Panc1 (cell line): ENCODE data around the gene F5.

Experiments
- POLR2AphosphoS5 ChIP-seq: IDR thresholded peaks from 2 replicates; pipeline ENCODE4 v1.6.1; 2012; ENCODE audit warnings: mild to moderate bottlenecking, low read depth, low read length, moderate library complexity
- TCF7L2 ChIP-seq: IDR thresholded peaks from 2 replicates; pipeline ENCODE4 v1.6.1; 2011; ENCODE audit warnings: mild to moderate bottlenecking, low read depth, low read length, inconsistent platforms
- TF ChIP-seq, protein P1 (sequence below): fragments of 450-650 bp; IDR thresholded peaks from 2 replicates; pipeline ENCODE4 v1.5.1; 2017; ENCODE audit warnings: mild to moderate bottlenecking

DNA sequence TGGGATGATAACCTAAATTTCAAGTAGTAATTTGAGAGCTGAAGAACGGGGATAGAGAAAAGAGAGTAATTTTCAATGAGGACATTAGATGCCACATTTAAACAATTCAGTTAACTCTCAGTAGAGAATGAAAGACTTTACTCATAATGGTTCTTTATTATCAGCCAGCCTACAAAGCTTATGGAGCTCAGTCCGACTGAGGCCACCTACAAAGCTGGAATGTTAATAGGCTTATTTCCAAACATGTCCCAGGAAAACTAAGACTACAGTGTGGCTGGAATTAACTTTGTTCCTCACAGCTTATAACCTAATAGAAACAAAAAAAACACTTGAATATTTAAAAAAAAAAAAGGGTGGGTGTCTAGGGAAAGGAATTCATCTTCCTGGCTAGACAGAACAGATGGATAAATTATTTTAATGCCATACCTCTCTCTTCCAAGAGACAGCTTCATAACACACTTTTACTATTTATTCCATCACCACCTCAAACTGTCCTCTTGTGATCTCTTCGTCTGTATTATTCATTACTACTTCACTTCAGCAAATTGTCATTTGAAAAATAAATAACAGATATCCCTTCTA is 110.4 kb downstream of the F5 start:
- TF ChIP-seq, protein P1, sequence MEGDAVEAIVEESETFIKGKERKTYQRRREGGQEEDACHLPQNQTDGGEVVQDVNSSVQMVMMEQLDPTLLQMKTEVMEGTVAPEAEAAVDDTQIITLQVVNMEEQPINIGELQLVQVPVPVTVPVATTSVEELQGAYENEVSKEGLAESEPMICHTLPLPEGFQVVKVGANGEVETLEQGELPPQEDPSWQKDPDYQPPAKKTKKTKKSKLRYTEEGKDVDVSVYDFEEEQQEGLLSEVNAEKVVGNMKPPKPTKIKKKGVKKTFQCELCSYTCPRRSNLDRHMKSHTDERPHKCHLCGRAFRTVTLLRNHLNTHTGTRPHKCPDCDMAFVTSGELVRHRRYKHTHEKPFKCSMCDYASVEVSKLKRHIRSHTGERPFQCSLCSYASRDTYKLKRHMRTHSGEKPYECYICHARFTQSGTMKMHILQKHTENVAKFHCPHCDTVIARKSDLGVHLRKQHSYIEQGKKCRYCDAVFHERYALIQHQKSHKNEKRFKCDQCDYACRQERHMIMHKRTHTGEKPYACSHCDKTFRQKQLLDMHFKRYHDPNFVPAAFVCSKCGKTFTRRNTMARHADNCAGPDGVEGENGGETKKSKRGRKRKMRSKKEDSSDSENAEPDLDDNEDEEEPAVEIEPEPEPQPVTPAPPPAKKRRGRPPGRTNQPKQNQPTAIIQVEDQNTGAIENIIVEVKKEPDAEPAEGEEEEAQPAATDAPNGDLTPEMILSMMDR = no peak
- TF ChIP-seq POLR2AphosphoS5 (no peak), TCF7L2 (no peak)
